HUDEP-2 (cell line): Measurements from ENCODE around the gene UBE2QL1.

ENCODE experiments used
- DNase-seq, 76 experiments: peaks; one replicate each; lab custom pipeline; 2025; ENCODE audit not compliant: unreplicated experiment in 76 of 76; lab: John Stamatoyannopoulos, UW

Gene UBE2QL1

GRCh38 chr5:6473284-6473683 is 24.6 kb downstream of the UBE2QL1 start:
- no peak for DNase-seq

GRCh38 chr5:6475626-6476312 is 27.1 kb downstream of the UBE2QL1 start:
- DNase-seq, result peak in 4 of 76 experiments; percentile 1 to 2 (median 2)

DNA sequence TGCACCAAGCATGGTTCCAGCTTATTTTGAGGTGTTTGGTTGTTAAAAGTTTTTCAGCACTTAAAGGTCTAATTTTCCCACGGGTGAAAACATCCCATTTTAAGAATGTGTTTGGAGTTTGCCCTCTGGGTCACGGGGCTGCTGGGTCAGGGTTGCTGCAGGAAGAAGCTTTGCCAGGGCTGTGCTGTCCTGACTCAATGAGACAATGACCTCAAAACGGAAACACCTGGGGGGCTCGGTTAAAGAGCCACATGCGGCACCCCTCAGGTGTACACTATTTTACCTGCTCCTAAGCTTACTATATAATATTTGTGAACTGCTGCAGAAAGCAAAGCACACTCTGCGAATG is 27.6 kb downstream of the UBE2QL1 start:
- no peak for DNase-seq

DNA sequence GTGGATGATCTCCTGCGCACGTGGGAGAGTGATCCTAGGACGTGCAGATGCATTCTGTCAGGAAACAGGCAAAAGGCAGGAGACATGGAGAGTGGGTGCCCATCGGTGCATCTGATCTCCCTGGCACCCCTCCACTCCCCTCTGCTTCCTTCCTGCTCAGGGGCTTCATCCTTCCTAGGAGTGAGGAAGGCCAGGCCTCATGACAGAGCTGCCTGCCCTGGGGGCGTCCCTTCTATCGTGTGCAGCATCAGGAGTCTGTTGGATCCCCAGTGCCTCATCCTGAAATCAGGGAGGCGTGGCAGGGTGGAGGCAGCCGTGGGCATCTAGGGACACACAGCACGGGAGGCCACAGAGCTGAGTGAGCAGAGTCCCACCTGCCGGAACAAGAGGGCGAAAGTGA is 30.1 kb downstream of the UBE2QL1 start:
- DNase-seq, result no peak

- no peak for DNase-seq
These were observed 31.7 kb downstream of the UBE2QL1 start for GRCh38 chr5:6480133-6481051.

DNA sequence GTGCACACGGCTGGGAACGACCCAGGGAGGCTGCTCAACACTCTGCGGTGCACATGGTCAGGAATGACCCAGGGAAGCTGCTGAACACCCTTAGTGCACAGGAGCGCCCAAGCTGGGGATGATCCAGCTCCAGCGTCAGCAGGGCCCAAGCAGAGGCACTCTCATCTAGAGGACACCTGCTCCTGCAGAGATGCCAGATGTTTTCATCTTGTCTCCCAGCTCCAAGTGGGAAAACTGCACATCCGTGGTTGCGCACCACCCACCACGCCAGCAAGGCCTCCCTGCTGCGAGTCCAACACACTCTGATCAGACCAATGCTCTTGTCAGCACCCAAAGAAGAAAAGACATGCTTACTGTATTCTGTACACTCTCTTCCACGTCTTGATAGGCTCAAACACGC is 34.1 kb downstream of the UBE2QL1 start:
- DNase-seq, result no peak

- no peak for DNase-seq
These were observed 35.3 kb downstream of the UBE2QL1 start for GRCh38 chr5:6483880-6484382.

- DNase-seq, result no peak
These were observed 35.8 kb downstream of the UBE2QL1 start for GRCh38 chr5:6484446-6484845.

- DNase-seq, result no peak
These were observed 36.2 kb downstream of the UBE2QL1 start for GRCh38 chr5:6484899-6485298.

DNA sequence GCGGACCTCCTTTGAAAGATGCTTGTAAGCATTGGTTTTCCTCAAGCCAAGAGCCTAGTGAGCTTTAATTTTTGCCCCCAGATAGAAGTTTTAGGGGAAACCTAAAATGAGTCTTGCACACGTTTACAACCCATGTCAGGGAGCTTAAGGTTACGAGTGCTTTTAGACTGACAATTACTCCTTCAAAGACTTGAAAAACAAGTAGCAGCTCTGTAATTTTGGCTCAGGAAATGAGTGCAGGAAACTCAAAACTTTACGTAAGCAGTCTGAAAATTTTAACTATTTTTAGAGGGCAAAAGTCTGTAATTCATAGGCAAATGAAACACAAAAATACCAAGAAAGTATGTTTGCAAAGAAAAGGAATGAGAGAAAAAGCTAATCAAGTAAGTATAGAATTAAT is 36.8 kb downstream of the UBE2QL1 start:
- DNase-seq, result no peak

DNA sequence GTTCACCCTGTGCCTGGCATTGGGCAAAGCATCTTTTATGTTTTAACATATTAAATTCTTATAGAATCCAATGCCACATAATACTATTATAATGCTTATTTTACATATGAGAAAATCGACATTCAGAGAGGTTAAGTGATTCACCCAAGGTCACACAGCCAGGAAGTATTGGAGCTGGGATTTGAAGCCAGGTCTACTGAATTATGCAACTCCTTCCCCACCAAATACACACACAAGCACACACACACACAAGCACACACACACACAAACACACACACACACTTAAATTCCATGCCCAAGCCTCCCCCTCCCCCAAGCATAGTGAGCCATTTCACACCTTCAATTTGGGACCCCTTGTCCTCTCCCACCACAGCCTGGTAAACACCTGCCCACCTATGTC is 37.4 kb downstream of the UBE2QL1 start:
- DNase-seq, result no peak

DNA sequence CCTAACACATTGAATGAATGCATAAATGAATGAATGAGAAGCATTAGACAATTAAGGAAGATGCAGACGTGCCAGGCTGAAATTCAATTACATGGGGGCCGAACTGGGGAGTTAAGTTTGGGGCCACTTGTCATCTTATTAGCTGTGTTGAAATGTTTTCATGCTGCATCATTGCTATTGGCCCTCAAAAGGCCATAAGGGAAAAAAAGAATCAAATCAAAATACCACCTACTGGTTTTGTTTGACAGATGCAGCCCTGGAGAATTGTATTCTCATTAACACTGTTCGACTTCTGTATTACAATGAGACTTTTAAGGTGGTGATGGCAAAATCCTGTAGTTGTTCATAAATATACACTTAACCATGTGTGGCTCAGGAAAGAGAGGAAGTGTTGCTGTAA is 38.4 kb downstream of the UBE2QL1 start:
- no peak for DNase-seq

GRCh38 chr5:6488021-6488420 is 39.4 kb downstream of the UBE2QL1 start:
- DNase-seq, result no peak

- no peak for DNase-seq
These were observed 41.1 kb downstream of the UBE2QL1 start for GRCh38 chr5:6489643-6490185.

DNA sequence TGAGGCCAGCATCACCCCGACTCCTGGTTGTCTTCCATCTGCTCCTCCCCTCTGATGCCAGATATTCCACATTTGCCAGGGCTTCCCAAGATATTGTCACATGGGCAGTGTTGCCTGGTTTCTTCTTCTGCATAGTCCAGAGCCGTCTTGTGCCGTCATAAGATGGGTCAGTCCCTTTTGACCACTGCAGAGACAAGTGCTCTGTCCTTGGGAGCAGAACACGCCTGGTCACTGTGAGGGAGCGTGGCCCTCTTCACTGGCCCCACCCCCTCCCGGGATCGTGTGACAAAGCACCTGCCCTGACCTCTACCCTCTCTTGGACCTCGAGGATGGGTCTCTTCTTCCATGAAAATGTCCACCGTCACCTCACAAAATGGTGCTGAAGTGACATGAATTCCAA is 41.6 kb downstream of the UBE2QL1 start:
- no peak for DNase-seq

DNA sequence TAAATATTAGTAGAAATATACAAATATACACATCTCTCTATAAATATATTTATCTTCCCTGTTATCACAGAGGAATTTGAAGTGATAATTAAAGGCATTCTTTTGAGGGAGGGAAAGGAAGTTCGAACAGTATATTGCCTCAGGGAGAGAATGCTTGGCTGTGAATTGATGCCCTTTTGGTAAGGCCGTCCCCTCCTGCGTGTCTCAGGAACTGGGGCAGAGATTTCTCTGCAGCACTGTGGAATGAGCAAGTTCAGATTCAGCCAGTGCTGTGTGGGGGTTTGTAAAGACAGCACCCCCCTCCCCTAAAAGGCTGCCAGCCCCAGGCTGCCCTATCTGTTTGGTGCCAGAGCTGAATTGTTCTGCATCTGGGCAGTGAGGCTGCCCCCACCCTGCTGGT is 42.0 kb downstream of the UBE2QL1 start:
- no peak for DNase-seq

GRCh38 chr5:6491196-6491918 is 42.7 kb downstream of the UBE2QL1 start:
- no peak for DNase-seq

DNA sequence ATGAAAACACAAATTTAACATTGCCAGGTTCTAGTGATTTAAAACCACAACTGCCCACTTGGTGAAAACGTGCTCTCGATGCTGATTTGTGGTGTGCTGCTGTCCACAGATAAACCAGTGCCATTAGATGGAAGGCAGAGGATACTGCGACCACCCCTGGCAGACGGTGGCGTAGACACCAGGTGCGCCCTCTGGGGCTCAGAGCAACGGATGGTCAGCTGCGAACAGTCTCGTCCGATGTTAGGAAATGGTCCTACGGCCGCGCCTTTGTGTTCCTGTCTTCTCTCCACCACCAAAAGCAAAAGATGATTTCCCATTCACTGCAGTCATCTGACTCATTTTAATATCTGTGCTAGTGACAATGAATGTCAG is 43.2 kb downstream of the UBE2QL1 start:
- DNase-seq, result no peak

DNA sequence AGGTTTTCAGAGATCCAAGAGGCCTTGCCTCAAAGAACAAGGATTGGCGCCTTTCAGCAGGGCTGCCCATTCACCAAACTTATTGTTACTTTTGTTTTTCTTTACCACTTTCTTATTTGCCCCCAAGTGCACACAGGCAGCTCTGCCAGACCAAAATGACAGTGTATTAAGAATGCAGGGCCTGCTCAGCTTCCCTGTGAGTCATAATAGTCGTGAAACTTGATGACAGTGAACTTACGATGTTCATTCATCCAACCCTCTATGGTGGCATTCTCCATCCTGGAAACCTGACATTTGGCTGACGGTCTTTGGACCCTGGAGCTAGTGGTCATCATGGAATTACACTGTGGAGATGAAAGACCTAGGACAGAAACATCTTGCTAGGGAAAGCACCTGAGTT is 44.3 kb downstream of the UBE2QL1 start:
- no peak for DNase-seq

GRCh38 chr5:6493681-6494454 is 45.2 kb downstream of the UBE2QL1 start:
- DNase-seq, result no peak
